HUES64 (cell line): ENCODE data around the gene BANP.
"Not testable (repeated sequence)": the region's sequence is repeated elsewhere in the genome, so short reads cannot be mapped to it uniquely, and the experiment has no call there.

Source experiments
- H3K27ac ChIP-seq: 2 replicates; pipeline ENCODE4 v1.7.0; 2013; ENCODE audit warnings: low read depth, low read length, inconsistent platforms
- H3K27me3 ChIP-seq: 2 replicates; pipeline ENCODE4 v1.6.1; 2013; ENCODE audit warnings: mild to moderate bottlenecking, low read length; ENCODE audit not compliant: insufficient read depth
- H3K36me3 ChIP-seq: 2 replicates; pipeline ENCODE4 v1.6.1; 2013; ENCODE audit warnings: mild to moderate bottlenecking, low read length; ENCODE audit not compliant: insufficient read depth
- H3K4me1 ChIP-seq: 2 replicates; pipeline ENCODE4 v1.6.1; 2013; ENCODE audit warnings: mild to moderate bottlenecking, low read length, moderate library complexity; ENCODE audit not compliant: insufficient read depth
- H3K4me3 ChIP-seq: 2 replicates; pipeline ENCODE4 v1.5.1; 2013; ENCODE audit warnings: mild to moderate bottlenecking, low read length, moderate library complexity
- H3K9ac ChIP-seq: 2 replicates; pipeline ENCODE4 v1.6.1; 2013; ENCODE audit warnings: mild to moderate bottlenecking, low read depth, low read length
- H3K9me3 ChIP-seq: 2 replicates; pipeline ENCODE4 v1.6.1; 2013; ENCODE audit warnings: low read depth, low read length; ENCODE audit not compliant: insufficient read depth
- WGBS: fragments of 150-250, 120-280 bp; methylation state at CpG from one replicate; pipeline ENCODE4 v1.1.7; 2013; ENCODE audit warnings: missing lambda C conversion rate; 5-methylcytosine and 5-hydroxymethylcytosine counted together

Gene BANP

DNA sequence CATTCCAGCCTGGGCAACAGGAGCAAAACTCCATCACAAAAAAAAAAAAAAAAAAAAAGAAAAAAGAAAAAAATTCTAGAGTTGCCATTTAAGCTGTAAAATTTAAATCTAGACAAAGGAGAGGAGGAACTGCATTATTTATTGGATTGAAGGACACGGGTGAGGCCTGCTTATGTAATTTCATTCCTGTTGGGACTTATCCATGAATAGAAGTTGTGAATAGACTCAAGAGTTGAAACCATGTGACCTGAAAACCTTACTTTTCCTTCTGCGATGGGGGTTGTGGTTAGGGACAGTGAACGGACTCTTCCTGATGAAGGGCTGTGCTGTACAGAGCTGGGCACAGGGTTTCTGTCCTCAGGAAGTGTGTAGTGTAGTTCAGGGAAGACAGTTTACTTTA lies 22.5 kb downstream of the BANP start:
- Histone ChIP-seq H3K9me3 (peaks cover 13% of the 10 kb centered on the region; the same call in 1 of the 2 replicates), H3K4me1 (no peaks in the 10 kb centered on the region), H3K36me3 (0 out of 2 replicates have a peak, but pooled peaks cover 7% of the 10 kb centered on the region), H3K9ac (no peak overlapping the region), H3K27me3 (no peaks in the 10 kb centered on the region), H3K27ac (no peak overlapping the region), H3K4me3 (no peak overlapping the region)
- WGBS = 90% methylated on average over 3 of the region's 3 CpGs

GRCh38 chr16:87974178-87974577 lies 22.9 kb downstream of the BANP start:
- no peak overlapping the region for H3K4me3 ChIP-seq
- 82% methylated on average over 9 of the region's 9 CpGs for WGBS
- H3K9me3 ChIP-seq = peaks cover 13% of the 10 kb centered on the region; the same call in 1 of the 2 replicates
- 0 out of 2 replicates have a peak, but pooled peaks cover 7% of the 10 kb centered on the region for H3K36me3 ChIP-seq
- H3K4me1 ChIP-seq = no peaks in the 10 kb centered on the region
- H3K9ac ChIP-seq = no peak overlapping the region
- no peaks in the 10 kb centered on the region for H3K27me3 ChIP-seq
- no peak overlapping the region for H3K27ac ChIP-seq

GRCh38 chr16:87976665-87977064 lies 25.4 kb downstream of the BANP start:
- Histone ChIP-seq H3K9ac (no peak overlapping the region), H3K36me3 (peaks cover 14% of the 10 kb centered on the region), H3K4me3 (no peak overlapping the region), H3K27ac (no peak overlapping the region), H3K4me1 (no peaks in the 10 kb centered on the region), H3K9me3 (peaks cover 6% of the 10 kb centered on the region; the same call in 1 of the 2 replicates), H3K27me3 (no peaks in the 10 kb centered on the region)
- 100% methylated on average over 2 of the region's 3 CpGs for WGBS

DNA sequence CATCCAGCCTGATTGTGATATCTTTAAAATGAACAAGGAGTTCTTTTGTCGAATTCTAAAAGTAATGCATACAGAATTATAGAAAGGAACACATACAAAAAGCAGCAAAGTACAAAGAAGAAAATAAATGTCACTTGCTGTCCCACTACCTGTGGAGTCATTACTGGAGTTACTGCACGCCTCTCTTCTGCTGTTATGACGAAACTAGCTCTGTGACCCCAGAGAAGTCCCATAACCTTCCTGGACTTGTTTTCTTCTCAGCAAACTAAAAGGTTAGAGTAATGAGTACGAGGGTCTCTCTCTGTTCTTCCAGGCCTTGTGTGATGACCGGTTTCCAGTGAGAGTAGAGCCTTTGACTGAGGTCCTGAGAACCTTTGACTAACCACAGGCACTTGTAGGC lies 26.9 kb downstream of the BANP start:
- WGBS = 76% methylated on average over 4 of the region's 5 CpGs
- H3K27me3 ChIP-seq = no peaks in the 10 kb centered on the region

GRCh38 chr16:87979352-87979751 lies 28.1 kb downstream of the BANP start:
- Histone ChIP-seq H3K27me3 (no peaks in the 10 kb centered on the region), H3K4me3 (no peak overlapping the region), H3K27ac (no peak overlapping the region), H3K36me3 (peaks cover 26% of the 10 kb centered on the region), H3K9ac (no peak overlapping the region), H3K4me1 (no peaks in the 10 kb centered on the region), H3K9me3 (no peaks in the 10 kb centered on the region)
- 98% methylated on average over 7 of the region's 8 CpGs for WGBS

More for the DNA sequence above, 26.9 kb downstream of the BANP start:
- Histone ChIP-seq H3K9me3 (no peaks in the 10 kb centered on the region), H3K9ac (no peak overlapping the region), H3K4me3 (no peak overlapping the region), H3K27ac (no peak overlapping the region), H3K36me3 (peaks cover 24% of the 10 kb centered on the region), H3K4me1 (no peaks in the 10 kb centered on the region)

GRCh38 chr16:87979911-87980630 lies 28.8 kb downstream of the BANP start:
- not testable (repeated sequence) for H3K4me3 ChIP-seq, H3K9me3 ChIP-seq, H3K27me3 ChIP-seq, H3K9ac ChIP-seq, H3K4me1 ChIP-seq, H3K27ac ChIP-seq
- 93% methylated on average over 12 of the region's 12 CpGs for WGBS
- H3K36me3 ChIP-seq = peaks cover 31% of the 10 kb centered on the region

DNA sequence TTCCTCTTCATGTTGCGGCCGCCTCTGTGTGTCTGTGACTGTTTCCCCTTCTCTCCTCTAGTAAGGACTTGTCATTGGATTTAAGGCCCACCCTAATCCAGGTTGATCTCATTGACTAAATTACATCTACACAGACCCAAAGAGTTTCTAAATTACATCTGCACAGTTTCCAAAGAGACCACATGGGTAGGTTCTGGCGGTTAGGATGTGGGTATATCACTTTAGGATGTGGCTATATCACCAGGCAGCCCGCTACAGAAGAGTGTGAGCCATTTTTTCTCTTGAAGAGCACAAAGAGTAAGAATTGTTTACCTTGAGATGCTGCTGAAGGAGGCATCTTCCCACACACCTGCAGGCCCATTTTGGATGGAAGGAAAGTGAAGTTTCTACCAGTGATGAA lies 30.1 kb downstream of the BANP start:
- 69% methylated on average over 4 of the region's 4 CpGs for WGBS
- H3K27ac ChIP-seq, H3K9me3 ChIP-seq, H3K9ac ChIP-seq, H3K4me1 ChIP-seq, H3K4me3 ChIP-seq, H3K27me3 ChIP-seq: not testable (repeated sequence)
- H3K36me3 ChIP-seq = peaks cover 33% of the 10 kb centered on the region

- H3K27me3 ChIP-seq = no peaks in the 10 kb centered on the region
- no peak overlapping the region for H3K27ac ChIP-seq
- H3K36me3 ChIP-seq = peaks cover 33% of the 10 kb centered on the region
- no peak overlapping the region for H3K4me3 ChIP-seq
- no peaks in the 10 kb centered on the region for H3K9me3 ChIP-seq
- WGBS = 76% methylated on average over 16 of the region's 17 CpGs
- no peaks in the 10 kb centered on the region for H3K4me1 ChIP-seq
- no peak overlapping the region for H3K9ac ChIP-seq
These were observed 31.4 kb downstream of the BANP start for GRCh38 chr16:87982581-87983041.

GRCh38 chr16:87983072-87983736 lies 32.0 kb downstream of the BANP start:
- not testable (repeated sequence) for H3K4me1 ChIP-seq, H3K9ac ChIP-seq, H3K27ac ChIP-seq, H3K27me3 ChIP-seq, H3K4me3 ChIP-seq, H3K9me3 ChIP-seq
- H3K36me3 ChIP-seq = peaks cover 33% of the 10 kb centered on the region
- WGBS = 63% methylated on average over 17 of the region's 20 CpGs

DNA sequence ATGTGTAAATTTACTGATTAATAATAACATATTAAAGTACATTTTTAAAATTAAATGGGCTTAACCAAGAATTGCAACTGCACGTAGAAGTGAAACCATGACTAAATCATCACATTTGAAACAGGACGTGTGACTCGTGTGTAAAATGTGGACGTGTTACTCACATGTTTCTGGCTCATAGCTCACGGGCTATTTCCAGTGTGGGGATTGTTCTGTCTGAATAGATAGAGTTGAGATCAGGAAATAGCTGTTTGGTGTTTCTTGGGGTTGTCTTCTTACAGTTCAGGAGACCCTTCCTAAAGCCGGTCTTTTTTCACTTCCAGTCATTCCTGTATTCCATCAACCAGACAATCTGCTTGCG lies 32.5 kb downstream of the BANP start:
- 94% methylated on average over 7 of the region's 7 CpGs for WGBS
- H3K36me3 ChIP-seq = peaks cover 31% of the 10 kb centered on the region
- H3K27ac ChIP-seq, H3K4me3 ChIP-seq, H3K9ac ChIP-seq, H3K9me3 ChIP-seq, H3K4me1 ChIP-seq, H3K27me3 ChIP-seq: not testable (repeated sequence)

DNA sequence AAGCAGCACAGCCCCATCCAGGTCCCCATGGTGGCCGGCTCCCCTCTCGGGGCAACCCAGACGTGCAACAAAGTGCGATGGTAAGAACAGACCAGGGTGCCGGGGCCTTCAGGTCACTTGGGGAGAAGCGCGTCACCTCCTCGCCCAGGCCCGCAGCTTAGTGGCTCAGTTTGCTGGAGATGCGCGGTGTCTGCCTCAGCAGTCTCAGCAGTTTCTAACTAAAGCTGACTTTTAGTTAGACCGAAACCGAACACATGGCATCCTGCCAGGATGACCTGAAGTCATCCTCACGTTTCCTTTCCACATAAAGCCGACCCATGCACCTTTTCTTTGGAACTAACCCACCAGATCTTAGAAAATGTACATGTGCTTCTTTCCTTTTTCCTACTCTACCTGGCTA lies 32.9 kb downstream of the BANP start:
- peaks cover 31% of the 10 kb centered on the region for H3K36me3 ChIP-seq
- H3K4me3 ChIP-seq, H3K9ac ChIP-seq, H3K9me3 ChIP-seq, H3K4me1 ChIP-seq, H3K27ac ChIP-seq, H3K27me3 ChIP-seq: not testable (repeated sequence)
- WGBS = 96% methylated on average over 15 of the region's 15 CpGs
